Right atrium auricular region (tissue), 2 donors: ENCODE measurements around the gene DNASE1L3. TPM values are rescaled to one million over a fixed set of nuclear protein-coding genes. Genes with fewer than 3 reads are reported as not detected.

ENCODE experiments used
- DNase-seq: peaks from one replicate; pipeline ENCODE4 v3.0.0-alpha.2; 2019; ENCODE audit warnings: low spot score
- H3K27ac ChIP-seq, 2 donors: fragments of 200-600 bp; sonication (generic); 1 replicate in 1 of 2; 2 replicates in 1 of 2; pipeline ENCODE4 v1.5.1; 2016 to 2019
- H3K27me3 ChIP-seq, 2 donors: fragments of 200-600 bp; sonication (generic); one replicate each; pipeline versions ENCODE4 v1.5.1 to v1.6.0; 2017 to 2019
- H3K36me3 ChIP-seq: fragments of 200-600 bp; sonication (generic); one replicate; pipeline ENCODE4 v1.5.1; 2016
- H3K4me1 ChIP-seq, 2 donors: fragments of 200-600 bp; sonication (generic); one replicate each; pipeline versions ENCODE4 v1.5.1 to v1.6.0; 2017 to 2019
- H3K4me3 ChIP-seq, 2 donors: fragments of 200-600 bp; sonication (generic); 1 replicate in 1 of 2; 2 replicates in 1 of 2; pipeline ENCODE4 v1.5.1; 2017 to 2019; ENCODE audit warnings: mild to moderate bottlenecking in 1 of 2, moderate library complexity in 1 of 2
- H3K9me3 ChIP-seq, 2 donors: fragments of 200-600 bp; sonication (generic); one replicate each; pipeline ENCODE4 v1.5.1; 2019
- CTCF ChIP-seq, 2 donors: fragments of 200-600 bp; sonication (generic); IDR thresholded peaks; one replicate each; pipeline ENCODE4 v1.5.1; 2019; ENCODE audit warnings: antibody characterized with exemption in 2 of 2
- total RNA-seq, 2 donors: library from RNA; depleted of rRNA; stranded (reverse); fragments of >200 nt; gene quantifications; one replicate each; pipeline ENCODE4 v1.1.0, GENCODE V29; 2016

Gene DNASE1L3
- total RNA-seq, 2 donors from 2014 or later = 1.5 to 11.5 TPM

- TF ChIP-seq CTCF (IDR thresholded peaks at IDR 0.05) = no peak
- no peaks in the 10 kb centered on the region for H3K9me3 ChIP-seq
- H3K4me1 ChIP-seq = peaks cover 0 to 5% of the 10 kb centered on the region in 2 donors
- DNase-seq = no peak
- no peaks in the 10 kb centered on the region for H3K27me3 ChIP-seq
- no peak overlapping the region for H3K27ac ChIP-seq
- H3K4me3 ChIP-seq = no peak overlapping the region
- no peaks in the 10 kb centered on the region for H3K36me3 ChIP-seq
Observed at GRCh38 chr3:58183891-58184290, 26.9 kb downstream of the DNASE1L3 start.

- no peak for DNase-seq
- H3K4me1 ChIP-seq = peaks cover 0 to 1% of the 10 kb centered on the region in 2 donors
- no peaks in the 10 kb centered on the region for H3K9me3 ChIP-seq
- no peaks in the 10 kb centered on the region for H3K27me3 ChIP-seq
- no peaks in the 10 kb centered on the region for H3K36me3 ChIP-seq
- no peak overlapping the region for H3K27ac ChIP-seq
- H3K4me3 ChIP-seq = no peak overlapping the region
- no peak for TF ChIP-seq CTCF (IDR thresholded peaks at IDR 0.05)
Observed at GRCh38 chr3:58183221-58183620, 27.6 kb downstream of the DNASE1L3 start.

- Histone ChIP-seq H3K27ac (no peak overlapping the region), H3K4me1 (peaks cover 0 to 10% of the 10 kb centered on the region in 2 donors), H3K27me3 (no peaks in the 10 kb centered on the region), H3K4me3 (no peak overlapping the region), H3K9me3 (no peaks in the 10 kb centered on the region), H3K36me3 (no peaks in the 10 kb centered on the region)
- no peak for DNase-seq
- TF ChIP-seq CTCF (IDR thresholded peaks at IDR 0.05) = no peak
Observed at GRCh38 chr3:58180940-58181587, 29.7 kb downstream of the DNASE1L3 start.

GRCh38 chr3:58180099-58180880, 30.5 kb downstream of the DNASE1L3 start:
- Histone ChIP-seq H3K27ac (no peak overlapping the region), H3K4me3 (no peak overlapping the region), H3K4me1 (peaks cover 0 to 18% of the 10 kb centered on the region in 2 donors), H3K9me3 (no peaks in the 10 kb centered on the region), H3K36me3 (no peaks in the 10 kb centered on the region), H3K27me3 (no peaks in the 10 kb centered on the region)
- no peak for DNase-seq
- no peak for TF ChIP-seq CTCF (IDR thresholded peaks at IDR 0.05)

GRCh38 chr3:58179235-58180098, 31.3 kb downstream of the DNASE1L3 start:
- Histone ChIP-seq H3K36me3 (no peaks in the 10 kb centered on the region), H3K9me3 (no peaks in the 10 kb centered on the region), H3K4me1 (peaks cover 0 to 26% of the 10 kb centered on the region in 2 donors), H3K27me3 (no peaks in the 10 kb centered on the region), H3K27ac (no peak overlapping the region), H3K4me3 (no peak overlapping the region)
- DNase-seq = no peak
- no peak for TF ChIP-seq CTCF (IDR thresholded peaks at IDR 0.05)
